ENCODE results near the gene CDHR4. TPM values are rescaled to one million over a fixed set of nuclear protein-coding genes. Genes with fewer than 3 reads are reported as not detected.
A peak's percentile ranks its signal among the peaks of the same experiment; 100 is the strongest.

Gene CDHR4
- total and polyA plus RNA-seq, 2 of the 8 experiments (the other 6 are each of a cell fraction or from before 2014, with no cell fraction given) = 0.50 to 0.60 TPM

DNA sequence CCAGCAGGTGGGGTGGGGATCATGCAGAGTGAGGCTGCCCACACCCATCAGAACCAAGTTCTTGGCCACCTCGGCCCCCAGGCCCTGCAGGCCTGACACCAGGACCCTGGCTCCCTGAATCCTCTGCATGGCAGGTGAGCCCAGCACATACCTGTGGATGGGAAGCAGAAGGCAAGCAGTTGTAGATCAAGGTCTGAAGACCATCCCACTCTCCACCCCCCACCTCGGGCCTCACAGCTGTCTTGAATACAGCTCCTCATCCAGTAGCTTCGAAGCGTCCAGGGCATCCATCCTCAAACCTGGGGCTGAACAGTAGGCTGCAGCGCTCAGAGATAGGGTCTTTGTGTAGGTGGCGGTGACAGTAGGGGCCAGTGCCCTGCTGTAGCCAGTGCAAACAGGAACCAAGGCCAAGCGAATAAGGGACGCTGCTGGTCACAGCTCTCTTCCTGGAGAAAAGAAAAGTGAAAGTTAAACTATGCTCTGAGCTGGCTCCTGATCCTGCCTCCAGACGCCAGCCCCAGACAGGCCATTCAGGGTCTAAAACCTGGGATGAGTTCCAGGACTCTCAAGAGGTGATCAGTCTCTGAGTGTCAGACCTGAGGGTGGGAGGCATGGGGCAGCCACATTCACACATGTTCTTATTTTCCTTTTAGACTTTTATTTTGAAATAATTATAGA is 14.0 kb upstream of the CDHR4 start, which contains the start of gene UBA7:
Gene UBA7, minus strand, starts transcription at position 457 of the 678 bp plus-strand sequence. Its CDS starts 166 bp downstream, at position 291.
- no peaks in the 10 kb centered on the region; the same call in 1 of the 2 replicates for H3K79me1 ChIP-seq (ENCODE audit: low read depth, low read length)
- no peak for FAIRE-seq
- no peak within 1 kb of the TSS for H3K4ac ChIP-seq (replicated peaks; ENCODE audit: insufficient read length, low read depth, low read length)
- H2BK12ac ChIP-seq (ENCODE audit: low read depth, low read length) = 0 out of 2 replicates have a peak within 1 kb of the TSS, but pooled peaks have one; percentile 39
- ChIA-PET POLR2A (ENCODE audit: partially characterized antibody) (no interaction called here), CTCF (ENCODE audit: partially characterized antibody) (interaction anchor here (0.9 to 17.0 kb wide), 6 partner anchors 7 to 112 kb away, joined by 3 to 266 read pairs (median 10); partner anchors contain the start of gene INKA1)
- no peak within 1 kb of the TSS for H3K14ac ChIP-seq (ENCODE audit: insufficient read length)
- H2BK15ac ChIP-seq (ENCODE audit: low read length) = no peak within 1 kb of the TSS
- H3K23ac ChIP-seq (ENCODE audit: insufficient read length) = no peak within 1 kb of the TSS
- H4K91ac ChIP-seq (replicated peaks; ENCODE audit: insufficient read length, low read length) = no peak within 1 kb of the TSS
- no peak within 1 kb of the TSS for H4K5ac ChIP-seq (ENCODE audit: insufficient read length, low read depth, low read length)
- no peaks in the 10 kb centered on the region for H4K20me1 ChIP-seq (replicated peaks in 1 of 2; ENCODE audit: control insufficient read depth in 1 of 2, insufficient read depth in 2 of 2, low read length in 2 of 2)
- H3K9ac ChIP-seq (replicated peaks in 1 of 4; ENCODE audit: extremely low read depth in 1 of 4, low read depth in 3 of 4, low read length in 3 of 4) = no peak within 1 kb of the TSS
- H3K4me1 ChIP-seq (replicated peaks in 1 of 4; ENCODE audit: control insufficient read depth in 3 of 4, insufficient read depth in 4 of 4, low read length in 3 of 4) = no peaks in the 10 kb centered on the region
- H3K4me3 ChIP-seq (ENCODE audit: extremely low read depth in 1 of 4, insufficient read depth in 2 of 4, low read depth in 3 of 4, low read length in 4 of 4) = no peak within 1 kb of the TSS
- H3K56ac ChIP-seq (replicated peaks; ENCODE audit: insufficient read length, low read depth, low read length) = no peak within 1 kb of the TSS
- H3K27me3 ChIP-seq (replicated peaks in 1 of 4; ENCODE audit: control insufficient read depth in 3 of 4, extremely low read depth in 1 of 4, insufficient read depth in 3 of 4, low read length in 3 of 4) = peaks cover 0 to 3% (median 0%) of the 10 kb centered on the region in 4 experiments; a peak in 1 of 7 replicates
- H3K36me3 ChIP-seq (ENCODE audit: control insufficient read depth in 2 of 4, insufficient read depth in 4 of 4, low read length in 3 of 4) = no peaks in the 10 kb centered on the region
- no peak within 1 kb of the TSS for H2BK5ac ChIP-seq (ENCODE audit: low read depth, low read length)
- no peak within 1 kb of the TSS for H2AK5ac ChIP-seq (ENCODE audit: low read depth, low read length)
- DNase-seq (ENCODE audit: low read depth in 1 of 2, low spot score in 2 of 2) = no peak
- no peak within 1 kb of the TSS for H2BK20ac ChIP-seq (ENCODE audit: low read length)
- H3K9me3 ChIP-seq (ENCODE audit: insufficient read depth in 2 of 2, low read depth in 1 of 2, low read length in 1 of 2) = no peaks in the 10 kb centered on the region
- H3K27ac ChIP-seq (ENCODE audit: low read depth, low read length) = no peak within 1 kb of the TSS
- 0 out of 2 replicates have a peak within 1 kb of the TSS, but pooled peaks have one; percentile 0 for H2AFZ ChIP-seq (ENCODE audit: low read length)
- H3K4me2 ChIP-seq (ENCODE audit: insufficient read depth in 1 of 2, low read depth in 2 of 2, low read length in 2 of 2) = no peak within 1 kb of the TSS
- H3K18ac ChIP-seq (ENCODE audit: extremely low read depth, low read length) = no peak within 1 kb of the TSS
- H3K23me2 ChIP-seq (ENCODE audit: low read depth, low read length) = no peaks in the 10 kb centered on the region
- TF ChIP-seq TAF7 (optimal IDR thresholded peaks at IDR 0.05; ENCODE audit: borderline replicate concordance, low read depth, low read length) = no peak
- TF ChIP-seq POLR2A (IDR thresholded peaks at IDR 0.05; ENCODE audit: control extremely low read depth in 1 of 2, low read depth in 2 of 2, low read length in 2 of 2) = no peak
- TF ChIP-seq FOSL1 (IDR thresholded peaks at IDR 0.05; ENCODE audit: insufficient read depth, low read depth, low read length) = no peak
- TF ChIP-seq JUN (IDR thresholded peaks at IDR 0.05; ENCODE audit: low read depth, low read length) = no peak
- TF ChIP-seq TCF12 (IDR thresholded peaks at IDR 0.05; ENCODE audit: low read depth, low read length) = no peak
- TF ChIP-seq CREB1 (IDR thresholded peaks at IDR 0.05) = no peak
- no peak within 1 kb of the TSS for H2BK120ac ChIP-seq (replicated peaks; ENCODE audit: low read depth, low read length)
- 89% methylated on average over 9 of the region's 9 CpGs; no CpG with 5 or more reads in 1 of the 2 experiments for WGBS, 2 experiments (ENCODE audit: extremely low coverage in 1 of 2, insufficient coverage in 1 of 2, insufficient read length in 1 of 2, insufficient replicate concordance in 2 of 2, low coverage in 1 of 2, low lambda C conversion rate in 2 of 2, missing lambda C conversion rate in 1 of 2)
- H3K79me2 ChIP-seq (ENCODE audit: control insufficient read depth in 1 of 2, insufficient read depth in 2 of 2, low read length in 2 of 2) = no peaks in the 10 kb centered on the region
- peak within 1 kb of the TSS; percentile 29; the same call in 1 of the 2 replicates for H4K8ac ChIP-seq (ENCODE audit: extremely low read depth, insufficient read depth, low read length)
